SK-N-MC (cell line): ENCODE measurements around the gene CFAP221.

Experiments
- EZH2 ChIP-seq: fragments of 200-600 bp; sonication (generic); IDR thresholded peaks from one replicate; pipeline ENCODE4 v1.6.1; 2017; ENCODE audit warnings: antibody characterized with exemption
- POLR2AphosphoS5 ChIP-seq: IDR thresholded peaks from 2 replicates; pipeline ENCODE4 v1.6.1; 2012; ENCODE audit warnings: mild to moderate bottlenecking, low read depth, low read length, borderline replicate concordance

DNA sequence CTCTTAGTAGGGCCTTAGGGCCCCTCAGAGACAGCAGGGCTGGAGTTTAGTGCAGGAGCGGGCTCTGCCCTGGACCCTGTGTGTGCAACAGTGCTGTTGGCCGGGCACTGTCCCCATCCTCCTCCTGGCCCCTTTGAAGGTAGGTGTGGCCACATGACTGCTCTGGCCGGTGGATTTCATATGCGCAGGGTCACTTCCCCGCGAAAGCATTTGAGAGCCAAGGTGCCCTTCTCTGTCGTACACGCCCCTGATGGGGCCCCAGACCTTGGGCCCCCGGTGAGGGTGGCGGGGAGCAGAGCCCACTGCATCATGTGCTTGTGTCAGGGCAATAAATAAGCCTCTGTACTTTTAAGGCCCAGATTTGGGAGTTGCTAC is 150.2 kb downstream of the CFAP221 start:
- no peak for TF ChIP-seq POLR2AphosphoS5
- TF ChIP-seq EZH2 = no peak
